ENCODE results near the gene SLAMF1. TPM values are rescaled to one million over a fixed set of nuclear protein-coding genes. Genes with fewer than 3 reads are reported as not detected.
"Not testable (repeated sequence)": the region's sequence is repeated elsewhere in the genome, so short reads cannot be mapped to it uniquely, and the experiment has no call there.

Gene SLAMF1
- total RNA-seq, result not detected in 2 replicates
- long read RNA-seq, result 0 reads

- DNase-seq (ENCODE audit: extremely low spot score, unreplicated experiment), result no peak
- H3K9me3 Mint-ChIP-seq (ENCODE audit: unreplicated experiment), result no peaks in the 10 kb centered on the region
- no peaks in the 10 kb centered on the region for H3K36me3 Mint-ChIP-seq (ENCODE audit: unreplicated experiment)
- H3K27me3 Mint-ChIP-seq (ENCODE audit: unreplicated experiment), result no peaks in the 10 kb centered on the region
- H3K4me3 Mint-ChIP-seq (ENCODE audit: unreplicated experiment), result no peak within 1 kb of the TSS
- no peaks in the 10 kb centered on the region for H3K4me1 Mint-ChIP-seq (ENCODE audit: unreplicated experiment)
- H3K27ac Mint-ChIP-seq (ENCODE audit: unreplicated experiment), result no peak within 1 kb of the TSS
- TF ChIP-seq CTCF (IDR thresholded peaks at IDR 0.05), result no peak
Measured at GRCh38 chr1:160646711-160647328, at the start of gene SLAMF1. Gene SLAMF1 (minus strand): TSS chr1:160647044. CDS start chr1:160646945, 99 bp downstream.

GRCh38 chr1:160692390-160692789, 45.5 kb upstream of the SLAMF1 start:
- H3K4me3 Mint-ChIP-seq (ENCODE audit: unreplicated experiment); H3K36me3 Mint-ChIP-seq (ENCODE audit: unreplicated experiment); H3K27ac Mint-ChIP-seq (ENCODE audit: unreplicated experiment); DNase-seq (ENCODE audit: extremely low spot score, unreplicated experiment); H3K27me3 Mint-ChIP-seq (ENCODE audit: unreplicated experiment); H3K4me1 Mint-ChIP-seq (ENCODE audit: unreplicated experiment); H3K9me3 Mint-ChIP-seq (ENCODE audit: unreplicated experiment): not testable (repeated sequence)

GRCh38 chr1:160685266-160685665, 38.4 kb upstream of the SLAMF1 start:
- Mint-ChIP-seq H3K36me3 (ENCODE audit: unreplicated experiment) (no peaks in the 10 kb centered on the region), H3K4me1 (ENCODE audit: unreplicated experiment) (no peaks in the 10 kb centered on the region), H3K9me3 (ENCODE audit: unreplicated experiment) (no peaks in the 10 kb centered on the region), H3K4me3 (ENCODE audit: unreplicated experiment) (no peak overlapping the region), H3K27me3 (ENCODE audit: unreplicated experiment) (peaks cover 2% of the 10 kb centered on the region), H3K27ac (ENCODE audit: unreplicated experiment) (no peak overlapping the region)
- DNase-seq (ENCODE audit: extremely low spot score, unreplicated experiment), result no peak
- TF ChIP-seq CTCF (IDR thresholded peaks at IDR 0.05), result no peak

- Mint-ChIP-seq H3K27ac (ENCODE audit: unreplicated experiment) (no peak overlapping the region), H3K9me3 (ENCODE audit: unreplicated experiment) (no peaks in the 10 kb centered on the region), H3K27me3 (ENCODE audit: unreplicated experiment) (peaks cover 5% of the 10 kb centered on the region), H3K4me3 (ENCODE audit: unreplicated experiment) (no peak overlapping the region), H3K36me3 (ENCODE audit: unreplicated experiment) (no peaks in the 10 kb centered on the region), H3K4me1 (ENCODE audit: unreplicated experiment) (no peaks in the 10 kb centered on the region)
- no peak for TF ChIP-seq CTCF (IDR thresholded peaks at IDR 0.05)
- DNase-seq (ENCODE audit: extremely low spot score, unreplicated experiment), result no peak
Measured at GRCh38 chr1:160682983-160683865, 36.4 kb upstream of the SLAMF1 start.

GRCh38 chr1:160681891-160682140, 35.0 kb upstream of the SLAMF1 start:
- H3K4me3 Mint-ChIP-seq (ENCODE audit: unreplicated experiment), result no peak overlapping the region
- no peak overlapping the region for H3K27ac Mint-ChIP-seq (ENCODE audit: unreplicated experiment)
- no peak for TF ChIP-seq CTCF (IDR thresholded peaks at IDR 0.05)
- peaks cover 8% of the 10 kb centered on the region for H3K27me3 Mint-ChIP-seq (ENCODE audit: unreplicated experiment)
- H3K4me1 Mint-ChIP-seq (ENCODE audit: unreplicated experiment), result no peaks in the 10 kb centered on the region
- H3K36me3 Mint-ChIP-seq (ENCODE audit: unreplicated experiment), result no peaks in the 10 kb centered on the region
- no peak for DNase-seq (ENCODE audit: extremely low spot score, unreplicated experiment)
- H3K9me3 Mint-ChIP-seq (ENCODE audit: unreplicated experiment), result no peaks in the 10 kb centered on the region
